ENCODE measurements around the gene CMTM7.

The CMTM7 gene

GRCh38 chr3:32440611-32441350 lies 49.1 kb downstream of the CMTM7 start:
- TF ChIP-seq, protein P1, sequence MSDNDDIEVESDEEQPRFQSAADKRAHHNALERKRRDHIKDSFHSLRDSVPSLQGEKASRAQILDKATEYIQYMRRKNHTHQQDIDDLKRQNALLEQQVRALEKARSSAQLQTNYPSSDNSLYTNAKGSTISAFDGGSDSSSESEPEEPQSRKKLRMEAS (IDR thresholded peaks at IDR 0.05; ENCODE audit: low read depth, low read length): no peak
- no peak for TF ChIP-seq CTCF (IDR thresholded peaks at IDR 0.05; ENCODE audit: low read depth, low read length)
- no peak for TF ChIP-seq POLR2A (IDR thresholded peaks at IDR 0.05; ENCODE audit: extremely low read depth, insufficient read length)
- no peak for TF ChIP-seq MYC (IDR thresholded peaks at IDR 0.05; ENCODE audit: low read depth, low read length)
- no peak overlapping the region for H3K4me3 ChIP-seq (ENCODE audit: low read depth, low read length)
- DNase-seq (ENCODE audit: low read depth): no peak

DNA sequence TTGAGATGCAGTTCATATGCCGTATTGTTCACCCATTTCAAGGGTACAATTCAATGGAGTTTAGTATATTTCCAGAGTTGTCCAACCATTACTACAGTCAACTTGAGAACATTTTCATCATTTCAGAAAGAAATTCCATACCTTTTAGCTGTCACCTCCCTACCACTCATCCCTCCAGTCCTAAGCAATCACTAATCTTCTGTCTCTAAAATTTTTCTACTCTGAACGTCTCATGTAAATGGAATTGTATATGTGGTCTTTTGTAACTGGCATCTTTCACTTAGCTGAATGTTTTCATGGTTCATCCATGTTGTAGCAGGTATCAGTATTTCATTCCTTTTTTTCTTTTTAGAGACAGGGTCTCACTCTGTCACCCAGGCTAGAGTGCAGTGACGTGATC lies 51.1 kb downstream of the CMTM7 start:
- no peak for DNase-seq (ENCODE audit: low read depth)
- no peak overlapping the region for H3K4me3 ChIP-seq (ENCODE audit: low read depth, low read length)
- TF ChIP-seq CTCF (IDR thresholded peaks at IDR 0.05; ENCODE audit: low read depth, low read length) (no peak), MYC (IDR thresholded peaks at IDR 0.05; ENCODE audit: low read depth, low read length) (no peak), POLR2A (IDR thresholded peaks at IDR 0.05; ENCODE audit: extremely low read depth, insufficient read length) (no peak)
- TF ChIP-seq, protein P1 (IDR thresholded peaks at IDR 0.05; ENCODE audit: low read depth, low read length): no peak

DNA sequence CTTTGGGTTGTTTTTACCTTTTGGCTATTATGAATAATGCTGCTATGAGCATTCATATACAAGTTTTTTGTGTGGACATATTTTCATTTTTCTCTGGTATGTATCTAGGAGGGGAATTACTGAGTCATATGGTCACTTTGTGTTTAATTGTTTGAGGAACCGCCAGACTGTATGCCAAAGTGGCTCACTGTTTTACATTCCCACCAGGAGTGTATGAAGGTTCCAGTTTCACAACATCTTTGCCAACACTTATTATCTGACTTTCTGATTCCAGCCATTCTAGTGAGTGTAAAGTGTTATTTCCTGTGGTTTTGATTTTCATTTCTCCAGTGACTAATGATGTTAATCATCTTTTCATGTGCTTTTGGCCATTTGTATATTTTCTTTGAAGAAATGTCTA lies 51.8 kb downstream of the CMTM7 start:
- DNase-seq (ENCODE audit: low read depth): no peak
- no peak for TF ChIP-seq POLR2A (IDR thresholded peaks at IDR 0.05; ENCODE audit: extremely low read depth, insufficient read length)
- TF ChIP-seq, protein P1 (IDR thresholded peaks at IDR 0.05; ENCODE audit: low read depth, low read length): no peak
- no peak for TF ChIP-seq MYC (IDR thresholded peaks at IDR 0.05; ENCODE audit: low read depth, low read length)
- TF ChIP-seq CTCF (IDR thresholded peaks at IDR 0.05; ENCODE audit: low read depth, low read length): no peak
- H3K4me3 ChIP-seq (ENCODE audit: low read depth, low read length): no peak overlapping the region

DNA sequence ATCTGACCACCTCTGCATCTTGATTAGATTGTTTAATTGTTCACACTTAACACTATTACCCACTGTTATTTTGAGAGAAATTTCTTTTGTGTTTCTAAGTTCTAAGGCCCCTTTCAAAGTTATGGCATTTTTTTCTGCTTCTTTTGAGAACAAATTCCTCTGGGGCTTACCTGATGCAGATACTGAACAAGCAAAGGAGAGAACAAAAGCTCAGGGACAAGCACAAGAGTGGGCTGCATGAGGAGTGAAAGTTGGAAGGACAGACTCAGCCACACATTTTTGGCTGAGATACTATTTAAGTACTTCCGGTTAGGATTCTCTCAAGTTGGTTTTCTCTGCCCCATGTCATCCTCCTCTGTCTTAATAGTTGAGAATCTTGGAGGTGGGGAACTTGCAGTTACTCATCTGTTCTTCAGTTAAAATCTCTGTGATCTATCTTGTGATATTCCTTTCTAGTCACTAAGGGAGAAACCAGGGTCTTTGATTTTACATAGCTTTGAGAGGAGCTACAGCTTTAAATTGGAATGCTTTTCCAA lies 56.3 kb downstream of the CMTM7 start:
- no peak overlapping the region for H3K4me3 ChIP-seq (ENCODE audit: low read depth, low read length)
- no peak for DNase-seq (ENCODE audit: low read depth)
- TF ChIP-seq, protein P1 (IDR thresholded peaks at IDR 0.05; ENCODE audit: low read depth, low read length): no peak
- TF ChIP-seq POLR2A (IDR thresholded peaks at IDR 0.05; ENCODE audit: extremely low read depth, insufficient read length): no peak
- TF ChIP-seq MYC (IDR thresholded peaks at IDR 0.05; ENCODE audit: low read depth, low read length): no peak
- no peak for TF ChIP-seq CTCF (IDR thresholded peaks at IDR 0.05; ENCODE audit: low read depth, low read length)

GRCh38 chr3:32448686-32449474 lies 57.2 kb downstream of the CMTM7 start:
- no peak overlapping the region for H3K4me3 ChIP-seq (ENCODE audit: low read depth, low read length)
- no peak for DNase-seq (ENCODE audit: low read depth)
- no peak for TF ChIP-seq MYC (IDR thresholded peaks at IDR 0.05; ENCODE audit: low read depth, low read length)
- no peak for TF ChIP-seq CTCF (IDR thresholded peaks at IDR 0.05; ENCODE audit: low read depth, low read length)
- TF ChIP-seq, protein P1 (IDR thresholded peaks at IDR 0.05; ENCODE audit: low read depth, low read length): no peak
- TF ChIP-seq POLR2A (IDR thresholded peaks at IDR 0.05; ENCODE audit: extremely low read depth, insufficient read length): no peak
